GM10847 (cell line): ENCODE measurements around the gene PRKAG3.

Experiments used
- POLR2A ChIP-seq: IDR thresholded peaks from 2 replicates; pipeline ENCODE4 v1.6.1; 2011; ENCODE audit not compliant: insufficient read length; ENCODE audit errors: extremely low read depth

The PRKAG3 gene

GRCh38 chr2:218813771-218814460 is 17.7 kb downstream of the PRKAG3 start:
- no peak for TF ChIP-seq POLR2A

- no peak for TF ChIP-seq POLR2A
Observed at GRCh38 chr2:218812861-218813260, 18.7 kb downstream of the PRKAG3 start.

GRCh38 chr2:218812096-218812815 is 19.3 kb downstream of the PRKAG3 start:
- no peak for TF ChIP-seq POLR2A

GRCh38 chr2:218811382-218811781 is 20.2 kb downstream of the PRKAG3 start:
- TF ChIP-seq POLR2A, result no peak

- TF ChIP-seq POLR2A, result no peak
Observed at GRCh38 chr2:218810256-218810655, 21.3 kb downstream of the PRKAG3 start.

- no peak for TF ChIP-seq POLR2A
Observed at GRCh38 chr2:218809515-218809914, 22.1 kb downstream of the PRKAG3 start.

GRCh38 chr2:218807626-218808025 is 24.0 kb downstream of the PRKAG3 start:
- no peak for TF ChIP-seq POLR2A

GRCh38 chr2:218806346-218806978 is 25.1 kb downstream of the PRKAG3 start:
- TF ChIP-seq POLR2A, result no peak

- TF ChIP-seq POLR2A, result no peak
Observed at GRCh38 chr2:218805627-218806026, 26.0 kb downstream of the PRKAG3 start.

- TF ChIP-seq POLR2A, result no peak
Observed at GRCh38 chr2:218804817-218805216, 26.8 kb downstream of the PRKAG3 start.

GRCh38 chr2:218802386-218802994 is 29.1 kb downstream of the PRKAG3 start:
- TF ChIP-seq POLR2A, result no peak

GRCh38 chr2:218799990-218800389 is 31.6 kb downstream of the PRKAG3 start:
- no peak for TF ChIP-seq POLR2A

- no peak for TF ChIP-seq POLR2A
Observed at GRCh38 chr2:218798767-218799504, 32.7 kb downstream of the PRKAG3 start.

GRCh38 chr2:218796691-218797090 is 34.9 kb downstream of the PRKAG3 start:
- no peak for TF ChIP-seq POLR2A

- TF ChIP-seq POLR2A, result no peak
Observed at GRCh38 chr2:218792433-218792832, 39.2 kb downstream of the PRKAG3 start.
